Skin epidermis (tissue), 12 donors: Measurements from ENCODE around the gene CHAF1B.

Experiments
- H3K27ac ChIP-seq, 21 experiments: fragments of 200-600 bp; sonication (generic) in 11 of 21; one replicate each; pipeline ENCODE4 v1.5.0; 2020; ENCODE audit warnings: mild to moderate bottlenecking in 3 of 21, inconsistent platforms in 2 of 21, moderate library complexity in 2 of 21
- H3K4me3 ChIP-seq, 7 experiments: fragments of 200-600 bp; sonication (generic) in 2 of 7; one replicate each; pipeline ENCODE4 v1.5.0; 2020; ENCODE audit warnings: inconsistent platforms in 2 of 7, mild to moderate bottlenecking in 2 of 7, moderate library complexity in 1 of 7

The CHAF1B gene

DNA sequence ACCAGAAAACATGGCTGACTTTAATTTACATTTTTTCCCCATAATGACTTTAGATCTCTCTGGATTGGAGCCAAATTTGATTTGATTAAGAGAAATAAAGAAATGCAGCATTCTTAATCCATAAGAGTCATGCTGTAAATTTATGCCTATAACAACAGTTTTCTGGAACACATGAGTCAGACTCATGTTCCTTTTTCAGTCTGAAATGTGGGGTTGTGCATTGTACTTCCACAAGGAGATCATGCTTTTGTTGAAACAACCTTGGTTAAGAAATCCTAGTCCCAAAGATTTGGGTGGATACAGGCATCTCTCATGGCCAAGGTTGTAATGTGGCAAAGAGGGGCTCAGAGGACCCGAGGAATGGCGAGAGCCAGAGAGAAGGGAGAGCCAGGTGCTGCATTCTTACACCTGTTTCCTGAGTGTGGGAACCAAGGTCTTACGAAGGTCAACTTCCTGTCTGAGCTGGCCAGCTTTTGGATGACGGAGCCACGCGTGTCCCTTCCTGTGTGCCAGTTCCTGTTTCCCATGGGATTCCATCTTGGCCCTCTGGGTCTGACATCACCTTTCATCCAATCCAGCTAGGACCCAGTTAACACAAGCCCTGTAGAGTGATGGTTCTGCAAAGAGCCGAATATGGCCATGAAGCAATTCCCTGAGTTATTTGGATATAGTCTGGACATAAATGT lies 71.7 kb downstream of the CHAF1B start:
- no peak overlapping the region for H3K4me3 ChIP-seq

DNA sequence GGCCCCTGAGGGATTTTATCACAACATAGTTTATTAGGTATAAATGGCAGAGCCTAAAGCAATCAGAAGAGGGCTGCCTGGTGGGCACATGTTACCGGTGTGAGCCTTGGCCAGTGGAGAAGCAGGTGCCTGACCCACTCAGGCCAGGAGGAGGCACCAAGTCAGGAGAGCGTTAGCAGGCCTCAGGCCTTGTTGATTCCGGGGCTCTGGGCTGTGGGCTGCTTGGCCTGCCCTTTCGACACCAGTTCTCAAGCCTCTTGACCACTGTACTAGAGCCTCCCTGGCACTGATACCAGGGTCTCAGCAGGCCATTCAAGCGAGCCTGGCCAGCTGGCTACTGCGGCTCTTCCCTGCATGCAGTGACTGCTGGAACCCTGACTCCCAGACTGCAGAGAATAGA lies 73.9 kb downstream of the CHAF1B start:
- no peak overlapping the region for H3K4me3 ChIP-seq
- H3K27ac ChIP-seq = no peak overlapping the region

More for the DNA sequence above, 71.7 kb downstream of the CHAF1B start:
- no peak overlapping the region for H3K27ac ChIP-seq

DNA sequence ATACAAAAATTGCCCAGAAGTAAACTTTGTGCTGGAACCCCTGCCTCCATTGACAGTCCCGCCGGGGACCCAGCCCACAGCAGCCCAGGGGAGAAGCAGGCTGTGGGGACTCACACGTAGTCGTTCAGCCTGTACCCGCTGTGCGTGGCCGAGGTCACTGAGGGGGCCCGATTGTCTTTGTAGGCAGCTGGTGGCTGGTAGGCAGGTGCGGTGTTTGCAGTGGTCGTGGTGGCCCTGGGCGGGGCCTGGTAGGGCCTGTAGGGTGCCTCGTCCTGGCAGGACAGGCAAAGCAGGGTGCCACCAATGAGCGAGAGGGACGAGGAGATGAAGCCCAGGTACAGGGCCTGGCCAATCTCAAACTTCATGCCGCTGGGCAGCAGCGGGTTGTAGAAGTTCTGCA lies 75.7 kb downstream of the CHAF1B start:
- no peak overlapping the region for H3K27ac ChIP-seq
- H3K4me3 ChIP-seq = no peak overlapping the region

DNA sequence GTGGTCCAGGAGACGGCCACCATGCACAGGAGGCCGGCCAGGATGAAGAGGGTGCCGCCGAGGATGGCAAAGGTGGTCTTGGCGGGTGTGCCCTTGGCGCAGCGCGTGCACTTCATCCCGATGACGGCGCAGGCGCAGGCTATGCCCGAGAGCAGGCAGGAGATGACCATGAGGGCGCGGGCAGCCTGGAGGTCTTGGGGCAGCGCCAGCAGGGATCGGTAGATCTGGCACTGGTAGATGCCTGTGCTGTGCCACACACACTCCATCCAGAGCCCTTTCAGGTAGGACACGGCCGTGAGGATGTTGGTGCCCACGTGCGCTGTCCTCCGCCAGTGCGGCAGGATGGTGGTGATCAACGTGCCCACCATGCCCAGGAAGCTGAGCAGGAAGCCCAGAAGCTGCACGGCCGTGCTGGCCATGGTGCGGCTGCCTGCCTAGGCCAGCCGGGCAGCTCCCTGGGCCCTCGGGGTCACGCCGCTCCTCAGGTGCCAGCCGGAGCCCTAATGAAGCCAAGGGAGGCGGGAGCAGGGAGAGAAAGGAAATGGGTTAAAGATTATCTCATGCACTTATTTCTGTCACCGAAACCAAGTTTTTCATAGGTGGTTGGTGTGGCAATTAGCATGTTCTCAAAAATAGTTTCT lies 76.2 kb downstream of the CHAF1B start:
- Histone ChIP-seq H3K4me3 (no peak overlapping the region), H3K27ac (no peak overlapping the region)

DNA sequence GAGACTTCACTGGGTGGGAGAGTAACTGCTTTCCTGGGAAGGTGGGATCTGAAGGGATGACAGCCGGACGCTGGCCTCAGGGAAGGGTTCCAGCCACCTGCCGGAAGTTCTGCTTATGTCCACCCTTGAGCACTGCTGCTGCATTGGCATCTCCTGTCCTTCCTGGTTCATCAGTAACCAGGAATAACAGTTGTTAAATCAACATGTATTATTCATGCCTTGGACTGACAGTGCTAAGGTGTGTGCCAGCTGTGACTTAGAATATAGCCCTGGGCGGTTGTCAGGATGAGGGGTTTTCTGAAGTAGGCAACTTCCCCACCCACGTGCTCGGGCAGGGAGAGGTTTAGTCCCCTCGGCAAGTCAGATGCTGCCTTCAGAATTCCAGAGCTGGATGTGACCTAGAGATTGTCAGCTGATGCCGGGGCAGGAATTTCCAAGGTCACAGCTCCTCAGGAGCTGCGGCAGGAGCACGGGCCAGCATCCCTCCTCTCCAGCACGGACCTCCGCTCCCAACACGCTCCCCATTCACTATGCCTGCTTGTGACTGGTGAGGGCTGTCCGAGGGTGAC lies 76.8 kb downstream of the CHAF1B start:
- H3K27ac ChIP-seq = no peak overlapping the region

DNA sequence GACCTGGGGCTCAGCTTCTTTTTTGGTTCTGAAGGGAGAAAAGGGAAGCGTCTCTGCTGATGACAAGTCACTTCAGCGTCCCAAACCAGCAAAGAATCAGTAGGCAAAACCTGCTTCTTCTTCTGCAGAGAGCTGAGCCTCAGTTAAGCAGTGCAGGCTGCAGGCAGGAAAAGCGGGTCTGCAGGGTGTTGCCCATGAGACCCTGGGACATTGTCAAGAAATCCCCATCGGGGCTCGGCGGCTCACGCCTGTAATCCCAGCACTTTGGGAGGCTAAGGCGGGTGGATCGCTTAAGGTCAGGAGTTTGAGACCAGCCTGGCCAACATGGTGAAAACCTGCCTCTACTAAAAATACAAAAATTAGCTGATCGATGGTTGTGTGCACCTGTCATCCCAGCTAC lies 78.0 kb downstream of the CHAF1B start:
- Histone ChIP-seq H3K27ac (no peak overlapping the region), H3K4me3 (no peak overlapping the region)

More for the DNA sequence above, 76.8 kb downstream of the CHAF1B start:
- H3K4me3 ChIP-seq = no peak overlapping the region

DNA sequence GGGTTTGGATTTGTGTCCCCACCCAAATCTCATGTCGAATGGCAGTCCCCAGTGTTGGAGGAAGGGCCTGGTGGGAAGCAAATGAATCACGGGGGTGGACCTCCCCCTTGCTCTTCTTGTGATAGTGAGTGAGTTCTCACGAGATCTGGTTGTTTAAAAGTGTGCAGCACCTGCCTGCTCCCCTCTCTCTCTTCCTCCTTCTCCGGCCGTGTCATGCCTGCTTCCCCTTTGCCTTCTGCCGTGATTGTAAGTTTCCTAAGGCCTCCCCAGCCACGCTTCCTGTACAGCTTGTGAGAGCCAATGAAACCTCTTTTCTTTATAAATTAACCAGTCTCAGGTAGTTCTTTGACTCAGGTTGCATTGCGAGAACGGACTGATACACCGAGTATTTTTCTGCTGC lies 78.8 kb downstream of the CHAF1B start:
- H3K4me3 ChIP-seq = no peak overlapping the region
- no peak overlapping the region for H3K27ac ChIP-seq

DNA sequence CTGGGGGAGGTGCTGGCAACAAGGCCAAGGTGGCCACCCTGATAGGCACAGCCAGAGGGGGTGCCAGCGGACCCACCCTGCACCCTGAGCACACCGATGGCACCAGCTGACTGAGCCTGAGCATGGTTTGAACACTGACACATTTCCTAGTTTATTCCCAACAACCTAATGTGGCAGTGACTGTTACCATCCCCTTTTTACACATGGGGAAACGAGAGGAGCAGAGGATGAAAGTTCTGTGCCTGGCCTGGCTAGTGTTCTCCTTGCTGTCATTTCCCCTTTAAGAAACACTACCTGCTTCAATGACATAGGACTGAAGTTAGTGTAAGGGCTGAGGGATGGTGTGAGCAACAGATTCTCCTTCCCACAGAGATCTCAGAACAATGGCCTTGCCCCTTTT lies 79.4 kb downstream of the CHAF1B start:
- H3K4me3 ChIP-seq = no peak overlapping the region

DNA sequence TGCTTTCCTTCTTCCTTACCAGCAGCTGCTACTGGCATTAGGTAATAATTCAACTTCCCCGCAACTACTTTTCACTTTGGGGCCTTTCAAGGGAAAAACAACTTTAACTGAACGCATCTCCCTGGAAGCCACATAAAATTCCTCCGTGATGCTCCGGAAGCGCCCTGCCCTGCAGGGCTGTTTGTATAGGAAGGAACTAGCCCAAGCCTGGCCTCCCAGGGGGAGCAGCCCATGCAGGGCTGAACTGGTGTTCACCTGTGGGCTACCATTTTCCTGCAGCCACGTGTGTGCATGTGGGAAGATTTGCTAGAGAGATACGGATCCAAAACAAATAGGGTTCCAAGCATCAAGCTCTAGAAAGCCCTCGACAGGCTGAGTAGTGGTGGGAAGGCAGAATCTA lies 80.3 kb downstream of the CHAF1B start:
- Histone ChIP-seq H3K27ac (no peak overlapping the region), H3K4me3 (no peak overlapping the region)

More for the DNA sequence above, 79.4 kb downstream of the CHAF1B start:
- H3K27ac ChIP-seq = no peak overlapping the region

DNA sequence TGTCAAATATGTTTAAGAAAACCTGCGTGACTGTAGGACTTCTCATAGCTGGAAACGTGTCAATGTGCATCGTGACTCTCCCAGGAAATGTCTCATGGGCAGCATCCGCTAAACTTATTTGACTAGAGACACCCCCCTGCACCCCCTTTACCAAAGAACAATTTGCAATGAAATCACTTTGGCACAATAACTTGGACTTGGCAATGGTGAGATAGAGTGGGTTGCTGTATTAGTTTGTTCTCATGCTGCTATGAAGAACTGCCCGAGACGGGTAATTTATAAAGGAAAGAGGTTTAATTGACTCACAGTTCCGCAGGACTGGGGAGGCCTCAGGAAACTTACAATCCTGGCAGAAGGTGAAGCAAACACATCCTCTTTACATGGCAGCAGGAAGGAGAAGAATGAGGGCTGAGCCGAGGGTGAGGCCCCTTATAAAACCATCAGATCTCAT lies 80.9 kb downstream of the CHAF1B start:
- H3K4me3 ChIP-seq = no peak overlapping the region
- H3K27ac ChIP-seq = no peak overlapping the region
